Measurements from ENCODE around the gene OR4D1. TPM values are rescaled to one million over a fixed set of nuclear protein-coding genes. Genes with fewer than 3 reads are reported as not detected.

The OR4D1 gene
- total and polyA plus RNA-seq, 2 donors (not counting 1 experiment from before 2014, with no cell fraction given), result 0.01 TPM; not detected in 1

- 68% methylated on average over 8 of the region's 10 CpGs for whole genome bisulfite sequencing (ENCODE audit: insufficient coverage)
- peaks cover 9 to 15% of the 10 kb centered on the region in 2 donors for H3K4me1 ChIP-seq (ENCODE audit: control insufficient read depth in 2 of 2, insufficient read depth in 2 of 2, low read length in 2 of 2)
- intact Hi-C loops (cut with micrococcal nuclease), result no loop called here
- H2AFZ ChIP-seq (ENCODE audit: insufficient read depth, low read depth, low read length, poor library complexity, severe bottlenecking), result no peak overlapping the region
- H3K27ac ChIP-seq (ENCODE audit: low read length in 2 of 2), result no peak overlapping the region
- no peak for DNase-seq
- Mint-ChIP-seq H3K4me1 (peaks cover 19% of the 10 kb centered on the region), H3K4me3 (no peak overlapping the region), H3K27me3 (peaks cover 17% of the 10 kb centered on the region), H3K9me3 (ENCODE audit: insufficient read depth) (no peaks in the 10 kb centered on the region), H3K27ac (no peak overlapping the region)
- peaks cover 0 to 4% (median 0%) of the 10 kb centered on the region in 4 experiments for H3K27me3 ChIP-seq (replicated peaks in 1 of 4; ENCODE audit: control extremely low read depth in 1 of 4, control insufficient read depth in 3 of 4, insufficient read depth in 4 of 4, low read length in 3 of 4)
- H3K4me2 ChIP-seq (replicated peaks; ENCODE audit: low read depth, low read length, poor library complexity, severe bottlenecking), result no peak overlapping the region
- ChIA-PET POLR2A (no interaction called here), CTCF (no interaction called here)
- H3K36me3 ChIP-seq (replicated peaks in 1 of 2; ENCODE audit: control extremely low read depth in 1 of 2, control insufficient read depth in 1 of 2, extremely low read depth in 1 of 2, insufficient read depth in 2 of 2, low read length in 1 of 2), result no peaks in the 10 kb centered on the region
- no peaks in the 10 kb centered on the region for H3K9me3 ChIP-seq (ENCODE audit: control extremely low read depth in 1 of 3, control insufficient read depth in 2 of 3, insufficient read depth in 1 of 3, low read length in 2 of 3)
- no peak for ATAC-seq (ENCODE audit: low read depth)
- H3K9ac ChIP-seq (ENCODE audit: low read length), result no peak overlapping the region
- no peaks in the 10 kb centered on the region for H3K79me2 ChIP-seq (ENCODE audit: control insufficient read depth, insufficient read depth, low read length)
- no peak overlapping the region for H3K4me3 ChIP-seq (ENCODE audit: control extremely low read depth in 1 of 5, extremely low read depth in 1 of 5, insufficient read depth in 1 of 5, low read depth in 2 of 5, low read length in 4 of 5)
- H4K20me1 ChIP-seq (ENCODE audit: control insufficient read depth, insufficient read depth, low read length, poor library complexity, severe bottlenecking), result no peaks in the 10 kb centered on the region
- TF ChIP-seq EZH2 (IDR thresholded peaks at IDR 0.05; ENCODE audit: borderline replicate concordance, insufficient read depth, low read depth, low read length, poor library complexity, severe bottlenecking) (no peak), CTCF (IDR thresholded peaks at IDR 0.05) (no peak)
These were observed 36.3 kb downstream of the OR4D1 start for GRCh38 chr17:58184308-58184985.

GRCh38 chr17:58184986-58185761 lies 37.0 kb downstream of the OR4D1 start:
- Mint-ChIP-seq H3K9me3 (ENCODE audit: insufficient read depth) (no peaks in the 10 kb centered on the region), H3K27ac (no peak overlapping the region), H3K4me3 (no peak overlapping the region), H3K27me3 (peaks cover 22% of the 10 kb centered on the region), H3K4me1 (peaks cover 19% of the 10 kb centered on the region)
- ATAC-seq (ENCODE audit: low read depth) (no peak), DNase-seq (no peak)
- intact Hi-C loops (cut with micrococcal nuclease), result no loop called here
- Histone ChIP-seq H3K9ac (ENCODE audit: low read length) (no peak overlapping the region), H2AFZ (ENCODE audit: insufficient read depth, low read depth, low read length, poor library complexity, severe bottlenecking) (no peak overlapping the region), H4K20me1 (ENCODE audit: control insufficient read depth, insufficient read depth, low read length, poor library complexity, severe bottlenecking) (no peaks in the 10 kb centered on the region), H3K9me3 (ENCODE audit: control extremely low read depth in 1 of 3, control insufficient read depth in 2 of 3, insufficient read depth in 1 of 3, low read length in 2 of 3) (no peaks in the 10 kb centered on the region), H3K79me2 (ENCODE audit: control insufficient read depth, insufficient read depth, low read length) (no peaks in the 10 kb centered on the region), H3K27ac (ENCODE audit: low read length in 2 of 2) (no peak overlapping the region), H3K27me3 (replicated peaks in 1 of 4; ENCODE audit: control extremely low read depth in 1 of 4, control insufficient read depth in 3 of 4, insufficient read depth in 4 of 4, low read length in 3 of 4) (peaks cover 0 to 7% (median 1%) of the 10 kb centered on the region in 4 experiments), H3K4me2 (replicated peaks; ENCODE audit: low read depth, low read length, poor library complexity, severe bottlenecking) (no peak overlapping the region), H3K4me1 (ENCODE audit: control insufficient read depth in 2 of 2, insufficient read depth in 2 of 2, low read length in 2 of 2) (peaks cover 9 to 15% of the 10 kb centered on the region in 2 donors), H3K36me3 (replicated peaks in 1 of 2; ENCODE audit: control extremely low read depth in 1 of 2, control insufficient read depth in 1 of 2, extremely low read depth in 1 of 2, insufficient read depth in 2 of 2, low read length in 1 of 2) (no peaks in the 10 kb centered on the region), H3K4me3 (ENCODE audit: control extremely low read depth in 1 of 5, extremely low read depth in 1 of 5, insufficient read depth in 1 of 5, low read depth in 2 of 5, low read length in 4 of 5) (no peak overlapping the region)
- WGBS (ENCODE audit: insufficient coverage), result 91% methylated on average over 8 of the region's 8 CpGs
- ChIA-PET POLR2A (no interaction called here), CTCF (no interaction called here)
- TF ChIP-seq CTCF (IDR thresholded peaks at IDR 0.05) (no peak), EZH2 (IDR thresholded peaks at IDR 0.05; ENCODE audit: borderline replicate concordance, insufficient read depth, low read depth, low read length, poor library complexity, severe bottlenecking) (no peak)

All from B cell (primary cell).